ENCODE results near the gene FAP.

The FAP gene

DNA sequence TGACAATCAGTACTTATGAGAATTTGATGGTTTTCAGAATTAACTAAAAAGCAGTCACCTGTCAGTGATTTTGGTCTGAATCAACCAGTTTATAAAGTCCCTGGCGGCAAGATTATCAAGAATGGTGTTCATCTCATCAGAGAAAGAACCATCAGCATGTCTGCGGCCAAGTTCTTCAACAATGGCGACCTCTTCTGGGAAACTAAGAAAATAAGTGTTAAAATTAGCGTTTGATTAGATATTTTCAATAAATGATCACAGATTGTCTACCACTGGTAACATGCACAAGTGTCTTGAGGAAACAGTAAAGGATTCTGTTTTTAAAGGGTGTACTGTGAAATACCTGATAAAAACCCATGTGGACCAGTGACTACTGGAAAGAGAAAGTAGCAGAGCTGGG lies 99.3 kb downstream of the FAP start:
- in situ Hi-C loops (cut with HindIII; ENCODE audit: low sequenced_read_pairs), result no loop called here

DNA sequence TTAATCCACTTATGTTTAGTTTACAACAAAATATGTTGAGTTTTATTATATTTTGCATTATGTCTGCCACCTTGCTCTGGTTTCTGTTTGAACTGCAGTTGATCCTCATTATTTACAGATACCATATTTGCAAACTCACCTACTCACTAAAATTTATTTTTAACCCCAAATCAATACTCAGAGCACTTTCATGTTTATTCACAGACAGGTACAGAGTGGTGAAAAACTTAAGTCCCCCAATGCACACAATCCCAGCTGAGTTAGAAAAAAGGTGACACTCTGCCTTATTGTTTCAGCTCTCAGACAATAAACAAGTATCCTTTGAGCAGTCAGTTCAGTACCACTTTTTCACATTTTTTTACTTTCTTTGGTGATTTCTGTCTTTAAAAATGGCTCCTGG lies 104.9 kb downstream of the FAP start:
- in situ Hi-C loops (cut with HindIII; ENCODE audit: low sequenced_read_pairs), result no loop called here

DNA sequence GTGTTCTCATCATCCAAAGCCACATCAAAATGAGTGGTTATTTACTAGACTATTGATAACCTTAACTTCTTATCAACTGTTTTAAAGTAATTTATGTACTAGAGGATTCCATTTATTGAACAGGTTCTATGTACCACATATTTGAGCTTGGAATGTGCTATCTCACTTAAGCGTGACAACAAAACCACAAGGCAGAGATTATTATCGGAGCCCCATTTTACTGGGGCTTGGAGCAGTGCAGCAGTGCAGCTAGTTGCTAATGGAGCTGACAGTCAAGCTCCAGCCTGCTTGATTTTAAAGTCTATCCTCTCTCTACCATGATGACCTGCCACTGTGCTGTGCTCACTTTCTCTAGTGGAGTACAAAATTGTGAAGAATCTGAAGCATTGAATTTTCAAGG lies 115.8 kb downstream of the FAP start:
- in situ Hi-C loops (cut with HindIII; ENCODE audit: low sequenced_read_pairs), result no loop called here

DNA sequence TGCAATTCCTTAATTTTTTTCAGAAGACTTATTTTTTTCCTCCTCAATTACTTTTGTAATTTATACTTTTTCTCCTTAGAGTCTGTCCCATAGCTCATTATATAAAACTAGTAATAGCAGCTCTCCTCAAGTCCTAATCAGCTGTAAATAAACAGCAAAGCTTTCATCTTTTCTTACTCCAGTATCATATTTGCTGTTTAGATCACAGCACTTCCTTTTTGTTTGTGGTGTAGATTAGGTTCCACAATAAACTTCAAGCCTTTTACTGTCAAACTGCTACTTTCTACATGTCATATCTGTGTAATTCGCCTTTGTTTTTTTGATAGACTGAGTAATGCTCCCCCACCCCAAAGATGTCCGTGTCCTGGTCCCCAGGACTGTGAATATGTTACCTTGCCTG lies 116.7 kb downstream of the FAP start:
- in situ Hi-C loops (cut with HindIII; ENCODE audit: low sequenced_read_pairs), result no loop called here

DNA sequence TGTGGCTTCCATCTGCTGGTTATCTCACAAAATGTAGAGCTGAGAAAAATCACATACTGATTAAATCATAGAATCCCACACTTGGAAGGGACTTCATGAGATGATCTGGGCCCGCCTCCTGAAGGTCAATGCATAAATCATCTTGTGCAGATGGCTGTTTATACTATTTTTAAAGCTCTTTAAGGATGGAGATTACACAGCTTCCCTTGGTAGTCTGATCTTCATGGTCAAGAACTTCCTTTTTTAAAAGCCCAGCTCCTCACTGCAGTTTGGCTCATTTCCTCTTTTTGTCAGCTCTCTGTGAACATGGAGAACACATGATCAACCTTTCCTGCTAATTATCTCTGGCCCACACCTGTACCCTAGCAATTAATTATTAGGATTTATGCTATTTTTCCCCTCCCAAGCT lies 117.1 kb downstream of the FAP start:
- in situ Hi-C loops (cut with HindIII; ENCODE audit: low sequenced_read_pairs), result no loop called here

DNA sequence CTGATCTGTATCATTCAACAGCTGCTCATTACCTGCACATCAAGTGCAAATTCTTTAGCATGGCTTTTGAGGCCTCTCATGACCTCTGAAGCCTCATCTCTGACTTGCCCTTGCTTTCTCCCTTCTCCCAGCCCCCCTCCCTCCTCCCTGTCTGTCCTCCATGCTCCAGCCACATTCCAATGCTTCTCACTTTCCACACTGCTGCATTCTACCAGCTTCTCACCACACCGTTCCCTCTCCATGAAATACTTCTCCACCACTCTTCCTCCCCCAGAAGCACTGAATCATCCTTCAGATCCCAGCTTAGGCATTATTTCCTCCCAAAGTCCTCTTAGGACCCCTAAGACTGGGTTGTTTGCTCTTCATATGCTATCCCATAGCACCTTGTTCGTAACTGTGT lies 118.1 kb downstream of the FAP start:
- in situ Hi-C loops (cut with HindIII; ENCODE audit: low sequenced_read_pairs), result no loop called here

DNA sequence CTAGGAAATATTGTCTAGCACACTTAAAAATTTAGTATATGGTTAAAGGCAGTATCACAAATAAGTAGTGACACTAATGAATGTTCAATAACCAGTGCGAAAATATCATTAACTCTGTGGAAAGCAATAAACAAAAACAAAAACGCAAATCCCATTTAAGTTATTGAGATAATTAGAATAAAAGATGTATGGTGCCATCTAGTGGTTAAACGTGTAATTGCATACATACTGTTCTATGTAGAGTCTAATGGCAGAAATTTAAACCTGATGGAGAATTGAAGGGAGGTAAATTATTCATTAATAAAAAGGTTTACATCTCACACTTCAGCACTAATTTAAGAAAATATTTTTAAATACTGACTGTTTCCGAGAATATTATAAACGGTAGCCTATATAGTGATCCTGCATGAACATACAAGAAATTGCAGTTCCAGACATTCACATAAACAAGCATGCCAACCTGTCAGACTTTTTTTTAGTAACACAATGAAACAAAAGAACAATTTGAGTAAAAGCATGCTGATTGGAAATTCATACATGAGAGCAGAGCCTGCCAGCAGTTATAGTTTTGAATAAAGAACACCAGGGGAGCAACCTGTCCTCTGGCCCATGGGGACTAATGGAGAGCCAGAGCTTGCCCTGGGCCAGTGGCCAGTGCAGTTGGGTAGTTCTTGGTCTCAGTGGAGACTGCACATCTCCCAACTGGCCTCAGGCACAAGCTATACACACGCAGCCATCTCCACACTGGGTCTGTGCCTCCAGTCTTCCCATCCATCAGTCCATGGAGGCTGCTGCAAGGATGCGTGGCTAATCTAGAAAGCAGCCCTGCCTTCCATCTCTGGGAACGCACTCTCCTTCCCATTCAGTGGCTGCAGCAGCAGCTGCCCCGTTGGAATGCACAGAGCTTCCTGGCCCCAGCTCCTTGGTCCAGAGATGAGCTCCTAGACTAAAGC lies 119.2 kb downstream of the FAP start:
- in situ Hi-C loops (cut with HindIII; ENCODE audit: low sequenced_read_pairs), result no loop called here
